Psoas muscle (tissue), 8 donors: Measurements from ENCODE around the gene TNNC1. TPM values are rescaled to one million over a fixed set of nuclear protein-coding genes. Genes with fewer than 3 reads are reported as not detected.

ENCODE experiments used
- ATAC-seq, 4 donors: fragments of 200-7000 bp; cut with Tn5 transposase; one replicate each; pipeline ENCODE4 v1.9.1; 2020; ENCODE audit warnings: moderate library complexity in 3 of 4, mild to moderate bottlenecking in 2 of 4
- DNase-seq, 2 donors: peaks; one replicate each; pipeline ENCODE4 v3.0.0-alpha.2; 2020
- H3K27ac ChIP-seq: fragments of 200-600 bp; one replicate; pipeline ENCODE4 v1.8.0; 2022
- H3K27me3 ChIP-seq, 3 donors: fragments of 200-600 bp in 1 of 3; one replicate each; pipeline versions ENCODE4 v1.6.1 to v1.8.0; 2013 to 2022; ENCODE audit warnings: low read length in 2 of 3, mild to moderate bottlenecking in 2 of 3, moderate library complexity in 1 of 3; ENCODE audit not compliant: insufficient read depth in 3 of 3
- H3K36me3 ChIP-seq, 2 donors: fragments of 200-600 bp in 1 of 2; one replicate each; pipeline versions ENCODE4 v1.6.1 to v1.8.0; 2013 to 2022; ENCODE audit warnings: low read depth in 1 of 2, mild to moderate bottlenecking in 1 of 2, moderate library complexity in 1 of 2; ENCODE audit not compliant: insufficient read depth in 1 of 2
- H3K4me1 ChIP-seq: fragments of 200-600 bp; one replicate; pipeline ENCODE4 v1.8.0; 2022
- H3K4me3 ChIP-seq: fragments of 200-600 bp; one replicate; pipeline ENCODE4 v1.8.0; 2022; ENCODE audit warnings: mild to moderate bottlenecking
- H3K9me3 ChIP-seq: fragments of 200-600 bp; one replicate; pipeline ENCODE4 v1.8.0; 2022
- WGBS, 3 donors: extraction: QIAGEN DNeasy Blood & Tissue Kit; methylation state at CpG; one replicate each; pipeline versions ENCODE4 v1.1.6 to v1.1.7; 2013; 5-methylcytosine and 5-hydroxymethylcytosine counted together
- intact Hi-C, 2 donors: fragments of 100-400 bp; cut with DNase I; formaldehyde crosslinking; loops; one replicate each; pipeline versions ENCODE4 v1.11.0 to v1.14.2; 2022
- polyA plus RNA-seq, 3 donors: library from polyadenylated mRNA; stranded (reverse); fragments of 200-250 nt; gene quantifications; one replicate each; pipeline ENCODE4 v1.2.3, GENCODE V29; 2013
- total RNA-seq, 4 donors: library from RNA; stranded (reverse); fragmentation: NEBNext Ultra II Directional in 2 of 4; extraction: Animal tissue kit (Norgen Biotek cat#: 25700) in 2 of 4; gene quantifications; one replicate each; pipeline versions ENCODE4 v1.2.1 to v1.2.4, GENCODE V29; 2021 to 2023
- TF ChIP-seq, protein P1 (sequence below): fragments of 200-600 bp; IDR thresholded peaks from one replicate; pipeline ENCODE4 v1.8.0; 2022; ENCODE audit warnings: antibody characterized with exemption
- donor health status: healthy with polysubstance abuse.
- donor health status: DM: no; HTN: no; CAD: no; lungs with moderate emphysema.
- donor health status: Bipolar disorder and iron deficiency.
- donor health status: healthy.
- donor health status: DM: yes; HTN: yes; CAD: no.
- donor health status: DM: no; HTN: no; CAD: no.
- donor health status: DM: no; HTN: no; CAD: no.
- donor health status: DM: yes; HTN: yes; CAD: no.

Gene TNNC1
- total and polyA plus RNA-seq, 7 donors: 4,153 to 7,172 (median 6,385) TPM

DNA sequence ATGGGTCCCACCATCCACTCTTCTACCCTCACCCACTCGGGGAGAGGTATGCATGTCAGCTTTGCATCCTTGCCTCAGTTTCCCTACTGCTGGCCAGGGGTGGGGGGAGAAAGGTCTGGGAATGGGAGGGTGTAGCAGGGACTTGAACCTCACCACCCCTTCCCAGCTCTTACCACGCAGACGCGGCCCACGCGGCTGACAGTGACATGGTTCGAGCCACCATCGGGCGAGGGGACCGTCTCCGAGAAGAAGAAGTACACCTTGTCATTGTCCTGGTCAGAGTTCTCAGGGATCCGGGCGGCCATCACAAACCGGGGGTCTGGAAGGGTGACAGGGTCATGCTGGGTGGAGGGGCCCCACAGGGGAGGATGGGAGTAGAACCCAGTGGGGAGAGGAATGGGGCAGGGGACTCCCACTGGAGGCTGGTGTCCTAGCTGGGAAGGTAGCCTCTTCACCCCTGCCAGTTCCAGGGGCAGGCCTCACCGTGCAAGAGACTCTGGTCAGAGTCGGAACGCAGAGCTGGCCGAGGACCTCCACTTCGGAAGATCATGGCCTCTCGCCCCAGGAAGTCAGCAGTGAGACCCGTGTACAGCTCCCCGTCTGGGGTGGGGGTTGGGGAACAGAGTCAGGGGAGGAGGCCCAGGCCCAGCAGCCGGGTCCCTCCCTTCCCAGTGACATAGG, 12.6 kb downstream of the TNNC1 start:
- ATAC-seq (no peak), DNase-seq (no peak)
- WGBS, 3 donors: 91 to 95% (median 92%) methylated on average over 23 of the region's 23 CpGs
- Histone ChIP-seq H3K4me3 (no peak overlapping the region), H3K27me3 (no peaks in the 10 kb centered on the region), H3K27ac (no peak overlapping the region), H3K36me3 (no peaks in the 10 kb centered on the region), H3K4me1 (no peaks in the 10 kb centered on the region), H3K9me3 (no peaks in the 10 kb centered on the region)
- TF ChIP-seq, protein P1, sequence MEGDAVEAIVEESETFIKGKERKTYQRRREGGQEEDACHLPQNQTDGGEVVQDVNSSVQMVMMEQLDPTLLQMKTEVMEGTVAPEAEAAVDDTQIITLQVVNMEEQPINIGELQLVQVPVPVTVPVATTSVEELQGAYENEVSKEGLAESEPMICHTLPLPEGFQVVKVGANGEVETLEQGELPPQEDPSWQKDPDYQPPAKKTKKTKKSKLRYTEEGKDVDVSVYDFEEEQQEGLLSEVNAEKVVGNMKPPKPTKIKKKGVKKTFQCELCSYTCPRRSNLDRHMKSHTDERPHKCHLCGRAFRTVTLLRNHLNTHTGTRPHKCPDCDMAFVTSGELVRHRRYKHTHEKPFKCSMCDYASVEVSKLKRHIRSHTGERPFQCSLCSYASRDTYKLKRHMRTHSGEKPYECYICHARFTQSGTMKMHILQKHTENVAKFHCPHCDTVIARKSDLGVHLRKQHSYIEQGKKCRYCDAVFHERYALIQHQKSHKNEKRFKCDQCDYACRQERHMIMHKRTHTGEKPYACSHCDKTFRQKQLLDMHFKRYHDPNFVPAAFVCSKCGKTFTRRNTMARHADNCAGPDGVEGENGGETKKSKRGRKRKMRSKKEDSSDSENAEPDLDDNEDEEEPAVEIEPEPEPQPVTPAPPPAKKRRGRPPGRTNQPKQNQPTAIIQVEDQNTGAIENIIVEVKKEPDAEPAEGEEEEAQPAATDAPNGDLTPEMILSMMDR: no peak
- intact Hi-C loops: loop anchor here in 1 of 2 donors (1.0 kb wide), 1 partner anchor 29 kb away; no protein-coding TSS in a partner anchor

DNA sequence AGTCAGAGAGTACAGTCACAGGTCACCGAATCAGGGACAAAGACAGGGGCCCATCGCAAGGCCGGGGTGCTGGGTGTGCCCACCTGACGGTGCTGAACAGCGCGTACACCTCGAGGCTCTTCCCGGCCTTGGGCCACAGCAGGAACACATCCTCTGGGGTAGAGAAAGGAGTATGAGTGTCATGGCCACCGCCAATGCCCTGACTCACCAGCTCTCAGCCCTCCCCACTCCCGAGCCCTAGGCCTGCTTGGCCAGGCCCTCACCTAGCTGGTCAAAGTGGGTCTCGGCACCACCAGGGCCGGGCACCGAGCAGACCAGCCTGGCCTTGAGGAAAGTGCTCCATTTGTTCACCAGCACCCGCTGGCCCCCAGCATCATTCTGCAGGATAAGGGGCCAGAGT, 13.2 kb downstream of the TNNC1 start:
- intact Hi-C loops: loop anchor here in 1 of 2 donors (1.0 kb wide), 1 partner anchor 28 kb away; no protein-coding TSS in a partner anchor
- Histone ChIP-seq H3K4me1 (no peaks in the 10 kb centered on the region), H3K9me3 (no peaks in the 10 kb centered on the region), H3K27ac (no peak overlapping the region), H3K4me3 (no peak overlapping the region), H3K36me3 (no peaks in the 10 kb centered on the region), H3K27me3 (no peaks in the 10 kb centered on the region)
- TF ChIP-seq, protein P1: no peak
- DNase-seq (no peak), ATAC-seq (no peak)
- WGBS, 3 donors: 96 to 97% (median 96%) methylated on average over 14 of the region's 14 CpGs

DNA sequence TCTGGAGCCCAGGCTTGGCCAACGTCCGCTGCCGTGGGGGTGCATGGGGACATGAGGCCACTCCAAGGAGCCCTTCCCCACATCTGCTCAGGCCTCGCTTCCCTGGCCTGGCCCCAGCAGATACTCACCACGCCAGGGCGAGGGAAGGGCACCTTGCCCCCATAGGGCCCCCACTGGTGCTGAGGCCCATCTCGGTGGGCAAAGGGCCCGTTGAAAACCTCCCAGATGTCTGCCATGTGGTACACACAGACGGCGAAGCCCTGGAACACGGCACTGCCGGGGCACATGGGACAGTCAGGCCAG, 13.6 kb downstream of the TNNC1 start:
- no peaks in the 10 kb centered on the region for H3K4me1 ChIP-seq

DNA sequence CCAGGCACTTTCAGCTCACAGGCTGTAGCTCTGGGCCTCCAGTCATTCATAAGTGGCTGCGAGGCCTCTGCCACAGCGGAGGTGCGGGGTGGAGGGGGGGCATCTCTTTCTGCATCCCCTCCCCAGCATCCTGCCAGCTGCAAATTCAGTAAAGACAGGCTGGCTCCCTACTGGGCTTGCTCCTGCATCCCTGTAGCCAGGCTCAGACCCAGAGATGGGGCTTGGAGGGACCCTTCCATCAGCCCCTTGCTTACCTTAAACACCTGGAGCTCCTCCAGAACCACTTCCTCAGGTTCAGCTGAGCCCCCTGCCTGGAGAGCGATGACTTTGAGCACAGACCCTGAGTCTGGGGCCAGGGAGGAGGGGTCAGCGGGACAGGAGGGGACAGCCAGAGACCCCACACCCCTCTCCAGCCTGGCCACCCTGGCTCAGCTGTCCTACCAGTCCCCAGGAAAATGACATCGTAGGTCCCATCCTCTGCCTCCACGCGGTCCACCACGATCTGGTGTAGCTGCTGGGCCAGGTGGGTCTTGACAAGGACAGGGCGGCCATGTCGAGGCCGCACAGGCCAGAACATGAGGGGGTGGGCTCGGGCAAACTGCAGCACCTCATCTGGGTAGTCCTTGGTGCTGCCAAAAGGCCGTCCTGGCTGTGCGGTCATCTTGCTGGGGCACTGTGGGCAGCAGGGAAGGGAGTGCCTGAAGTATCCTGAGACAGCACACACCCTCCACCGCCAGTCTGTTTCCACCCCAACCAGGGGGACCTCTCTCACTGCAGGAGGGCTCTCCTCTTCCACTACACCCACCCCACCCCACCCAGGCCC, 14.2 kb downstream of the TNNC1 start:
- no peak overlapping the region for H3K4me3 ChIP-seq
- ATAC-seq: no peak
- no peaks in the 10 kb centered on the region for H3K27me3 ChIP-seq
- DNase-seq: no peak
- H3K9me3 ChIP-seq: no peaks in the 10 kb centered on the region
- no peaks in the 10 kb centered on the region for H3K4me1 ChIP-seq
- TF ChIP-seq, protein P1: no peak
- no peaks in the 10 kb centered on the region for H3K36me3 ChIP-seq
- intact Hi-C loops: no loop called here
- H3K27ac ChIP-seq: no peak overlapping the region
- WGBS, 3 donors: 90 to 94% (median 93%) methylated on average over 16 of the region's 16 CpGs

More for the DNA sequence above, 13.6 kb downstream of the TNNC1 start:
- WGBS, 3 donors: 89 to 91% (median 89%) methylated on average over 12 of the region's 12 CpGs
- intact Hi-C loops: no loop called here
- no peak overlapping the region for H3K4me3 ChIP-seq
- TF ChIP-seq, protein P1: no peak
- no peak for DNase-seq
- no peak for ATAC-seq
- H3K36me3 ChIP-seq: no peaks in the 10 kb centered on the region
- no peaks in the 10 kb centered on the region for H3K27me3 ChIP-seq
- H3K9me3 ChIP-seq: no peaks in the 10 kb centered on the region
- H3K27ac ChIP-seq: no peak overlapping the region
